Amniotic stem cell (primary cell): Measurements from ENCODE around the gene SPANXA2.
A peak's percentile ranks its signal among the peaks of the same experiment; 100 is the strongest.
"Not testable (repeated sequence)": the region's sequence is repeated elsewhere in the genome, so short reads cannot be mapped to it uniquely, and the experiment has no call there.

Experiments used
- DNase-seq: peaks from one replicate; lab custom pipeline; 2025; lab: John Stamatoyannopoulos, UW

The SPANXA2 gene, protein sequence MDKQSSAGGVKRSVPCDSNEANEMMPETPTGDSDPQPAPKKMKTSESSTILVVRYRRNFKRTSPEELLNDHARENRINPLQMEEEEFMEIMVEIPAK

DNA sequence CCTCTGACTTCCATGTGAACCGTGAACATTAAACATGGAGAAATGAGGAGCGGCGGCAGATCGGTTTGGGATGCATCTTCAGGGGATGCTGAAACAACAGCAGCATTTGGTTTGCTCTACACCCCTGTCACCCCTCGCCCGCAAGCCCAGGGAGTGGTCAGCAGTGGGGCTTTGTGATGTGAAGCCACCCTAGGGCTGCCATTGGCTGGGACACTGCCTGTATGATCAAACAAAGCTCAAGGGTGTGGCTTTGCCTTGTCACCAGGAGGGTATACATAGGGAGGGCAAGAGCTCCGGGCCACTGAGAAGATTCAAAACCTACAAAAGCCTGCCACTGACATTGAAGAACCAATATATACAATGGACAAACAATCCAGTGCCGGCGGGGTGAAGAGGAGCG lies at the start of gene SPANXA2:
SPANXA2 (plus strand) TSS at position 301 of the 400 bp plus-strand sequence; CDS start at position 361, 60 bp downstream.
- not testable (repeated sequence) for DNase-seq

DNA sequence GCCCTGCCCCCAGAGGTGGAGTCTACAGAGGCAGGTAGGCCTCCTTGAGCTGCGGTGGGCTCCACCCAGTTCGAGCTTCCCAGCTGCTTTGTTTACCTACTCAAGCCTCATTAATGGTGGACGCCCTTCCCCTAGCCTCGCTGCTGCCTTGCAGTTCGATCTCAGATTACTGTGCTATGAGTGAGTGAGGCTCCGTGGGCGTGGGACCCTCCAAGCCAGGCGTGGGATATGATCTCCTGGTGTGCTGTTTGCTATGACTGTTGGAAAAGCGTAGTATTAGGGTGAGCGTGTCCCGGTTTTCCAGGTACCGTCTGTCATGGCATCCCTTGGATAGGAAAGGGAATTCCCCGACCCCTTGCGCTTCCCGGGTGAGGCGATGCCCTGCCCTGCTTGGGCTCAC lies 47.0 kb upstream of the SPANXA2 start:
- not testable (repeated sequence) for DNase-seq

DNA sequence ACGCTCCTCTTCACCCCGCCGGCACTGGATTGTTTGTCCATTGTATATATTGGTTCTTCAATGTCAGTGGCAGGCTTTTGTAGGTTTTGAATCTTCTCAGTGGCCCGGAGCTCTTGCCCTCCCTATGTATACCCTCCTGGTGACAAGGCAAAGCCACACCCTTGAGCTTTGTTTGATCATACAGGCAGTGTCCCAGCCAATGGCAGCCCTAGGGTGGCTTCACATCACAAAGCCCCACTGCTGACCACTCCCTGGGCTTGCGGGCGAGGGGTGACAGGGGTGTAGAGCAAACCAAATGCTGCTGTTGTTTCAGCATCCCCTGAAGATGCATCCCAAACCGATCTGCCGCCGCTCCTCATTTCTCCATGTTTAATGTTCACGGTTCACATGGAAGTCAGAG lies 4.9 kb upstream of the SPANXA2 start, which contains the start of gene SPANXA1:
SPANXA1 (minus strand) TSS at position 101 of the 400 bp plus-strand sequence; CDS start at position 41, 60 bp downstream.
- DNase-seq = not testable (repeated sequence)

DNA sequence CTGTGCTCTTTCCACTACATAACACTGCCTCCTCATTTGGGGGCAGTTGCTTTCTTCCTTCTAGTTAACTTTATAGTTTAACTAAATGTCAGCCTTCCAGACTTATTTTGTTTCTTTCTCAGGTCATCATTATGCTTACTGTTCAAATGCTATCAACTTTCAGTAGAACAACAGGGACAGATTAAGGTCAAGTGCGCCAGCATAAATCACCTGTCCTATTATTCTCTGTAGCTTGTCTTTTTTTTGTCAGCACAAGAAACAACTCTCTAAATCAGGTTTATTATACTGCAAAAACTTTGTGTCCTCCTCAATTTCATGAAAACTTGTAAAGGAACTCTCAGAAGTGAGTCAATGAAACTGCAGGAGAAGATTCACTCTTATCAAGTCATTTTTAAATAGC lies 19.6 kb downstream of the SPANXA2 start:
- no peak for DNase-seq

DNA sequence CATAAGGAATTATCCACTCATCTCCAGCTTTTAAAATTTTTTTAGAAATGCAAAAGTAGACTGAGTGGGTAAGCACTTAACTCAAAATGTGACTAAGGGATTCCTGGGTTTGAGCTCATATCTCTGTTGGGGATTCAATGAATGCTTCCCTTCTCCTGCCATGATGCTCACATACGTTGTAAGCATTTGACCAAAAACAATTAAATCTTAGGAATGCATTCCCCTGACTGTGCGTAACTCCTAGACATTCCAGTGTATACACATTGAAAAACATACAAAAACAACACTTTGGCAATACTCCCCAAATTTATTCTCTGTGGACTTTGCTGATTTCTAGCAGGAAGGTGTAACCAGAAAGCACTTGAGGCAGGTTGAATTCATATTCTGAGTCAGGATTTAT lies 29.8 kb downstream of the SPANXA2 start:
- DNase-seq = peak; percentile 0

DNA sequence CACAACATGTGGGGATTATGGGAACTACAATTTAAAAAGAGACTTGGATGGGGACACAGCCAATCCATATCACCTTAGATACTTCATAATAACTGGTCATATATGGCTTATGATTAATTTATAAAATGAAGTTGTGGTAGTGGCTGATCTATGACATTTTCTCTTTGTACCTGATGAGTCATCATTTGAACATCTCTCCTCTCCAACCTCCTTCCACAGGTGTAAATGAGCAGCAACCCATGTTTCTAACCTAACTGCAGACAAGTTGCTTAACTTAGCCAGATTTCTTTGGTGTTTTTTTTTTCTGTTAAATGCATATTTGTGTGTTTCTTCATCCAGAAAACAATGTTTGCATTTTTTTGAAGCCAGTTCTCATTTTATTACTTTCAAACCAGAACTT lies 42.6 kb downstream of the SPANXA2 start:
- DNase-seq = no peak

DNA sequence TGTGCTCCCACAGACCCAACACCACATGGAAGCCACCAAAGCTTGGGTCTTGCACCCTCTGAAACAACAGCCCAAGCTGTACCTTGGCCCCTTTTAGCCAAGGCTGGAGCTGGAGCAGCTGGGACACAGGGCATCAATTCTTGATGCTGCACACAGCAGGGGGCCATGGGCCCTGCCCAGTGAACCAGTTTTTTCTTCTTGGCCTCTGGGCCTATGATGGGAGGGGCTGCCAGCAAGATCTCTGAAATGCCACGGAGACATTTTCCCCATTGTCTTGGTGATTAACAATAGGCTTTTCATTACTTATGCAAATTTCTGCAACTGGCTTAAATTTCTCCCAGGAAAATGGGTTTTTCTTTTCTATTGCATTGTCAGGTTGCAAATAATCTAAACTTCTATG lies 49.0 kb downstream of the SPANXA2 start:
- DNase-seq = no peak
